A549 (cell line): Measurements from ENCODE around the gene KCNA2. TPM values are rescaled to one million over a fixed set of nuclear protein-coding genes. Genes with fewer than 3 reads are reported as not detected.

Experiments
- ATAC-seq, 2 experiments: fragments of 200-7000 bp in 1 of 2; fragments of >200 bp in 1 of 2; cut with Nextera tagmentation in 1 of 2; cut with Tn5 transposase in 1 of 2; 3 replicates each; pipeline versions ENCODE4 v1.8.0 to v1.9.1; 2018 to 2020; ENCODE audit warnings: mild to moderate bottlenecking in 1 of 2, moderate library complexity in 1 of 2
- CTCF ChIA-PET: fragments of 300-600 bp; sonication (Branson Sonifier 250); formaldehyde crosslinking; extraction: SDS; loops from one replicate; lab custom pipeline; 2021; ENCODE audit warnings: antibody characterized with exemption, inconsistent platforms; lab: Yijun Ruan, JAX
- POLR2A ChIA-PET: fragments of 350-600 bp; formaldehyde crosslinking; extraction: SDS; loops from one replicate; lab custom pipeline; 2021; ENCODE audit warnings: antibody characterized with exemption, inconsistent platforms; lab: Yijun Ruan, JAX
- DNase-seq, 2 experiments: peaks; one replicate each; pipeline versions ENCODE4 v3.0.0 to v3.0.0-alpha.2; 2011 to 2016; ENCODE audit warnings: low read depth in 1 of 2, low spot score in 1 of 2
- FAIRE-seq: peaks from 2 replicates; lab custom pipeline; 2011; peaks lifted over from hg19 to GRCh38; lab: Jason Lieb, UNC
- H3K27ac ChIP-seq, 2 experiments: fragments of >200 bp; sonication (Bioruptor Twin); formaldehyde crosslinking; 3 replicates each; pipeline ENCODE4 v1.5.1; 2016 to 2017
- H3K4me1 ChIP-seq: fragments of >200 bp; sonication (Bioruptor Twin); formaldehyde crosslinking; 3 replicates; pipeline ENCODE4 v1.6.1; 2016
- H3K4me2 ChIP-seq: fragments of >200 bp; sonication (Bioruptor Twin); formaldehyde crosslinking; 3 replicates; pipeline ENCODE4 v1.6.1; 2016
- H3K4me3 ChIP-seq: fragments of >200 bp; sonication (Bioruptor Twin); formaldehyde crosslinking; 3 replicates; pipeline ENCODE4 v1.5.1; 2016
- H3K9me3 ChIP-seq: fragments of >200 bp; sonication (Bioruptor Twin); formaldehyde crosslinking; 3 replicates; pipeline ENCODE4 v1.6.1; 2016
- CBX2 ChIP-seq: fragments of 200-600 bp; sonication (generic); IDR thresholded peaks from 2 replicates; pipeline ENCODE4 v1.6.1; 2016; ENCODE audit warnings: low read depth, mild to moderate bottlenecking, borderline replicate concordance
- HOXB5 ChIP-seq: fragments of 250-450 bp; sonication (Bioruptor Pico); IDR thresholded peaks from 2 replicates; pipeline ENCODE4 v1.5.0; 2020; ENCODE audit warnings: mild to moderate bottlenecking, moderate library complexity
- MYC ChIP-seq: IDR thresholded peaks from 2 replicates; pipeline ENCODE4 v1.6.1; 2012; ENCODE audit warnings: mild to moderate bottlenecking, inconsistent platforms, low read length, improper control_type of control experiment, borderline replicate concordance
- NPAS2 ChIP-seq: fragments of 250-450 bp; sonication (Bioruptor Pico); IDR thresholded peaks from 2 replicates; pipeline ENCODE4 v1.8.0; 2022; ENCODE audit warnings: mild to moderate bottlenecking, moderate library complexity, borderline replicate concordance
- POLR2A ChIP-seq: IDR thresholded peaks from 2 replicates; pipeline ENCODE4 v1.6.1; 2012; ENCODE audit warnings: mild to moderate bottlenecking, low read length
- POLR2AphosphoS2 ChIP-seq: conservative IDR thresholded peaks from 2 replicates; pipeline ENCODE4 v1.6.1; 2012; ENCODE audit warnings: low read length, improper control_type of control experiment, inconsistent platforms
- RCOR1 ChIP-seq: fragments of 150-350 bp; IDR thresholded peaks from 2 replicates; pipeline ENCODE4 v1.6.1; 2014; ENCODE audit warnings: antibody characterized with exemption, low read length, low read depth
- ZNF302 ChIP-seq: fragments of 250-450 bp; sonication (Bioruptor Pico); IDR thresholded peaks from 2 replicates; pipeline ENCODE4 v1.9.0; 2021; ENCODE audit warnings: inconsistent platforms, mild to moderate bottlenecking, moderate library complexity
- ZSCAN20 ChIP-seq: fragments of 250-450 bp; sonication (Bioruptor Pico); IDR thresholded peaks from 2 replicates; pipeline ENCODE4 v1.8.0; 2022; ENCODE audit warnings: mild to moderate bottlenecking, moderate library complexity
- WGBS: methylation state at CpG from one replicate; pipeline ENCODE4 v1.1.6; 2017; ENCODE audit errors: missing lambda C conversion rate; 5-methylcytosine and 5-hydroxymethylcytosine counted together
- polyA plus RNA-seq, 4 experiments: library from polyadenylated mRNA; depleted of rRNA in 3 of 4; stranded (reverse); fragments of >200 nt; fragmentation: RNase III in 1 of 4; extraction: RNeasy Plus Mini Kit Qiagen cat#74134 plus additional on column Dnase treatment in 1 of 4; gene quantifications; 2 replicates in 3 of 4; 3 replicates in 1 of 4; pipeline ENCODE4 v1.2.3, GENCODE V29; 2011 to 2017
- TF ChIP-seq, protein P1 (sequence below): fragments of >200 bp; sonication (Bioruptor Twin); formaldehyde crosslinking; IDR thresholded peaks from 3 replicates; pipeline ENCODE4 v1.5.1; 2016
- TF ChIP-seq, protein P2 (sequence below): fragments of 250-450 bp; sonication (Bioruptor Pico); IDR thresholded peaks from 2 replicates; pipeline ENCODE4 v1.5.0; 2021; ENCODE audit warnings: mild to moderate bottlenecking, moderate library complexity, borderline replicate concordance
- TF ChIP-seq, protein P3 (sequence below): fragments of 450-650 bp; IDR thresholded peaks from 2 replicates; pipeline ENCODE4 v1.6.1; 2014; ENCODE audit warnings: antibody characterized with exemption
- TF ChIP-seq, protein P4 (sequence below): fragments of >200 bp; sonication (Bioruptor Twin); formaldehyde crosslinking; IDR thresholded peaks from 3 replicates; pipeline ENCODE4 v1.6.1; 2016
- TF ChIP-seq, protein P5 (sequence below): IDR thresholded peaks from 2 replicates; pipeline ENCODE4 v1.6.1; 2012
- TF ChIP-seq, protein P6 (sequence below): fragments of >200 bp; sonication (Bioruptor Twin); formaldehyde crosslinking; IDR thresholded peaks from 2 replicates; pipeline ENCODE4 v1.6.1; 2016

The KCNA2 gene
- polyA plus RNA-seq, 2 of the 4 experiments (the other 2 are of a cell fraction): 0.04 to 0.05 TPM

DNA sequence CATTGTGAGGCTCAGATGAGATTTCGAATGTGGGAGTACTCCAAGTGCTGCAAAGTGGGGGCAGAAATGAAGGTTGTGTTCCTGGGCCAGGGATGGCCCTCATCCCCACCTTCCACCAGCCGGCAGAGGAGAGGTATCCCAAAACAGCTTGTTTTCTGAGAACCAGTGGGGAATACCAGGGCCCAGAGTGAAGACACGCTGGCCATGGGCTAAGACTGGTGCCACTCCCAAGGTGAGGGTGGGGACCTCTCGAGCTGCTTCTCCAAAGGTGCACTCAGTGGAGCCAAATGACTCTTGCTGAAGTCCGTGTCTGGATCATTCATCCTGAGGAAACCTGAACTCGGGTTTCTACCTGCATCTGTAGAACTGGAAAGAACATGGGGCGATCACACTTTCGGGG lies 22.1 kb downstream of the KCNA2 start (continued):
- no peak for TF ChIP-seq NPAS2 (CRISPR knock-in tag)
- TF ChIP-seq, protein P1, sequence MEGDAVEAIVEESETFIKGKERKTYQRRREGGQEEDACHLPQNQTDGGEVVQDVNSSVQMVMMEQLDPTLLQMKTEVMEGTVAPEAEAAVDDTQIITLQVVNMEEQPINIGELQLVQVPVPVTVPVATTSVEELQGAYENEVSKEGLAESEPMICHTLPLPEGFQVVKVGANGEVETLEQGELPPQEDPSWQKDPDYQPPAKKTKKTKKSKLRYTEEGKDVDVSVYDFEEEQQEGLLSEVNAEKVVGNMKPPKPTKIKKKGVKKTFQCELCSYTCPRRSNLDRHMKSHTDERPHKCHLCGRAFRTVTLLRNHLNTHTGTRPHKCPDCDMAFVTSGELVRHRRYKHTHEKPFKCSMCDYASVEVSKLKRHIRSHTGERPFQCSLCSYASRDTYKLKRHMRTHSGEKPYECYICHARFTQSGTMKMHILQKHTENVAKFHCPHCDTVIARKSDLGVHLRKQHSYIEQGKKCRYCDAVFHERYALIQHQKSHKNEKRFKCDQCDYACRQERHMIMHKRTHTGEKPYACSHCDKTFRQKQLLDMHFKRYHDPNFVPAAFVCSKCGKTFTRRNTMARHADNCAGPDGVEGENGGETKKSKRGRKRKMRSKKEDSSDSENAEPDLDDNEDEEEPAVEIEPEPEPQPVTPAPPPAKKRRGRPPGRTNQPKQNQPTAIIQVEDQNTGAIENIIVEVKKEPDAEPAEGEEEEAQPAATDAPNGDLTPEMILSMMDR: no peak
- no peak for TF ChIP-seq POLR2A

DNA sequence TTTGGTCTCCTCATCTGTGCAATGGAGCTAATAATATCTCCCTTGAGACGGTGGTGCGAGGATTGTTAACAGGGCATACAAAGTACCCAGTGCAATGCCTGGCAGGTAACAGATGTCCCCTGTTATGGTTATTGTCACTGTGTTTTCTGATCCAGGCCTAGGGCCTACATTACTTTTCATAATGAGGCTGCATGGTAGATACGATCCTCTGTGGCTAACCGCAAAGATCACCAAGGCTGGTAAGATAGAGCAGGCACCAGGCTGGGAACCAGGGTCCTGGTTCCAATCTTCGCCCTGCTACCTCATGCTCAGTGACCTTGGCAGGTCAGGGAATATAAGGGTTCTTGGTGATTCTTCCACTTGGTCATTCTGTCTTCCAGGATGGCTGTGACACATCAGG lies 22.7 kb downstream of the KCNA2 start:
- Histone ChIP-seq H3K4me1 (no peaks in the 10 kb centered on the region), H3K4me3 (no peak overlapping the region), H3K27ac (no peak overlapping the region), H3K9me3 (no peaks in the 10 kb centered on the region), H3K4me2 (no peak overlapping the region)
- DNase-seq: no peak
- ChIA-PET CTCF (interaction anchor here (1.0 to 1.8 kb wide), 3 partner anchors 28 to 183 kb away, joined by 3 to 5 read pairs (median 3); no protein-coding TSS in a partner anchor), POLR2A (no interaction called here)
- no peak for TF ChIP-seq ZNF302
- TF ChIP-seq, protein P2, sequence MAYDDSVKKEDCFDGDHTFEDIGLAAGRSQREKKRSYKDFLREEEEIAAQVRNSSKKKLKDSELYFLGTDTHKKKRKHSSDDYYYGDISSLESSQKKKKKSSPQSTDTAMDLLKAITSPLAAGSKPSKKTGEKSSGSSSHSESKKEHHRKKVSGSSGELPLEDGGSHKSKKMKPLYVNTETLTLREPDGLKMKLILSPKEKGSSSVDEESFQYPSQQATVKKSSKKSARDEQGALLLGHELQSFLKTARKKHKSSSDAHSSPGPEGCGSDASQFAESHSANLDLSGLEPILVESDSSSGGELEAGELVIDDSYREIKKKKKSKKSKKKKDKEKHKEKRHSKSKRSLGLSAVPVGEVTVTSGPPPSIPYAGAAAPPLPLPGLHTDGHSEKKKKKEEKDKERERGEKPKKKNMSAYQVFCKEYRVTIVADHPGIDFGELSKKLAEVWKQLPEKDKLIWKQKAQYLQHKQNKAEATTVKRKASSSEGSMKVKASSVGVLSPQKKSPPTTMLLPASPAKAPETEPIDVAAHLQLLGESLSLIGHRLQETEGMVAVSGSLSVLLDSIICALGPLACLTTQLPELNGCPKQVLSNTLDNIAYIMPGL (CRISPR knock-in tag): no peak
- TF ChIP-seq, protein P3, sequence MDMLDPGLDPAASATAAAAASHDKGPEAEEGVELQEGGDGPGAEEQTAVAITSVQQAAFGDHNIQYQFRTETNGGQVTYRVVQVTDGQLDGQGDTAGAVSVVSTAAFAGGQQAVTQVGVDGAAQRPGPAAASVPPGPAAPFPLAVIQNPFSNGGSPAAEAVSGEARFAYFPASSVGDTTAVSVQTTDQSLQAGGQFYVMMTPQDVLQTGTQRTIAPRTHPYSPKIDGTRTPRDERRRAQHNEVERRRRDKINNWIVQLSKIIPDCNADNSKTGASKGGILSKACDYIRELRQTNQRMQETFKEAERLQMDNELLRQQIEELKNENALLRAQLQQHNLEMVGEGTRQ: no peak
- no peak for TF ChIP-seq RCOR1
- TF ChIP-seq POLR2AphosphoS2: no peak
- TF ChIP-seq, protein P4, sequence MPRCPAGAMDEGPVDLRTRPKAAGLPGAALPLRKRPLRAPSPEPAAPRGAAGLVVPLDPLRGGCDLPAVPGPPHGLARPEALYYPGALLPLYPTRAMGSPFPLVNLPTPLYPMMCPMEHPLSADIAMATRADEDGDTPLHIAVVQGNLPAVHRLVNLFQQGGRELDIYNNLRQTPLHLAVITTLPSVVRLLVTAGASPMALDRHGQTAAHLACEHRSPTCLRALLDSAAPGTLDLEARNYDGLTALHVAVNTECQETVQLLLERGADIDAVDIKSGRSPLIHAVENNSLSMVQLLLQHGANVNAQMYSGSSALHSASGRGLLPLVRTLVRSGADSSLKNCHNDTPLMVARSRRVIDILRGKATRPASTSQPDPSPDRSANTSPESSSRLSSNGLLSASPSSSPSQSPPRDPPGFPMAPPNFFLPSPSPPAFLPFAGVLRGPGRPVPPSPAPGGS: no peak
- TF ChIP-seq ZSCAN20: no peak
- no peak for TF ChIP-seq MYC
- TF ChIP-seq, protein P5, sequence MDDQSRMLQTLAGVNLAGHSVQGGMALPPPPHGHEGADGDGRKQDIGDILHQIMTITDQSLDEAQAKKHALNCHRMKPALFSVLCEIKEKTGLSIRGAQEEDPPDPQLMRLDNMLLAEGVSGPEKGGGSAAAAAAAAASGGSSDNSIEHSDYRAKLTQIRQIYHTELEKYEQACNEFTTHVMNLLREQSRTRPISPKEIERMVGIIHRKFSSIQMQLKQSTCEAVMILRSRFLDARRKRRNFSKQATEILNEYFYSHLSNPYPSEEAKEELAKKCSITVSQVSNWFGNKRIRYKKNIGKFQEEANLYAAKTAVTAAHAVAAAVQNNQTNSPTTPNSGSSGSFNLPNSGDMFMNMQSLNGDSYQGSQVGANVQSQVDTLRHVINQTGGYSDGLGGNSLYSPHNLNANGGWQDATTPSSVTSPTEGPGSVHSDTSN: no peak
- TF ChIP-seq, protein P6, sequence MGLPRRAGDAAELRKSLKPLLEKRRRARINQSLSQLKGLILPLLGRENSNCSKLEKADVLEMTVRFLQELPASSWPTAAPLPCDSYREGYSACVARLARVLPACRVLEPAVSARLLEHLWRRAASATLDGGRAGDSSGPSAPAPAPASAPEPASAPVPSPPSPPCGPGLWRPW: no peak
- no peak for TF ChIP-seq CBX2
- no peak for TF ChIP-seq NPAS2 (CRISPR knock-in tag)
- no peak for TF ChIP-seq HOXB5 (CRISPR knock-in tag)
- no peak for TF ChIP-seq POLR2A
- TF ChIP-seq, protein P1: no peak
- FAIRE-seq: no peak
- ATAC-seq: no peak
- 58% methylated on average over 5 of the region's 5 CpGs for WGBS
